Body of pancreas (tissue), 2 donors: ENCODE data around the gene CTRL. TPM values are rescaled to one million over a fixed set of nuclear protein-coding genes. Genes with fewer than 3 reads are reported as not detected.

Experiments used
- small RNA-seq: library from RNA; depleted of rRNA; stranded (forward); fragments of <200 nt; gene quantifications from one replicate; pipeline ENCODE3, GENCODE V24; 2016
- total RNA-seq, 2 donors: library from RNA; depleted of rRNA; stranded (reverse); fragments of >200 nt; gene quantifications; one replicate each; pipeline ENCODE4 v1.1.0, GENCODE V29; 2016

CTRL gene
- total RNA-seq, 2 donors from 2014 or later = 286 to 1,726 TPM

Small RNAs within 50 kb of the gene (small RNA-seq; reads per million reads assigned to genes)
- gene NRN1L = not detected

Other genes with a start within 250 kb of the CTRL start
- gene GFOD2, start 212.5 kb downstream of the CTRL start, total RNA-seq = 10 to 100 TPM; 15.8 to 18.1 TPM
- 1 to 10 TPM; 6.3 to 9.3 TPM for gene RANBP10, start 125.3 kb downstream of the CTRL start, total RNA-seq
- gene TSNAXIP1, start 125.0 kb downstream of the CTRL start, total RNA-seq = 1 to 10 TPM in 1 of 2 donors, not detected in 1; 1.6 TPM
- 10 to 100 TPM; 23.7 to 42.8 TPM for gene THAP11, start 89.5 kb downstream of the CTRL start, total RNA-seq
- gene NUTF2, start 84.9 kb downstream of the CTRL start, total RNA-seq = 10 to 100 TPM; 39.2 to 42.8 TPM
- gene CENPT, start 84.2 kb downstream of the CTRL start, total RNA-seq = 100 to 1,000 TPM in 1 of 2 donors, 10 to 100 TPM in 1; 57.1 to 122 TPM
- 10 to 100 TPM; 26.7 to 55.7 TPM for gene EDC4, start 58.8 kb downstream of the CTRL start, total RNA-seq
- gene NRN1L, start 47.0 kb downstream of the CTRL start, total RNA-seq = not detected
- gene PSKH1, start 38.6 kb downstream of the CTRL start, total RNA-seq = 10 to 100 TPM; 15.0 to 16.8 TPM
- gene PSMB10, start 5.0 kb upstream of the CTRL start, total RNA-seq = 10 to 100 TPM; 16.2 to 26.7 TPM
- gene LCAT, start 12.3 kb upstream of the CTRL start, total RNA-seq = 10 to 100 TPM in 1 of 2 donors, 1 to 10 TPM in 1; 7.5 to 17.8 TPM
- gene SLC12A4, start 36.8 kb upstream of the CTRL start, total RNA-seq = 10 to 100 TPM; 23.3 to 61.3 TPM
- not detected for gene DPEP3, start 48.6 kb upstream of the CTRL start, total RNA-seq
- 1 to 10 TPM in 1 of 2 donors, under 1 TPM in 1; 0.78 to 1.3 TPM for gene DPEP2, start 67.6 kb upstream of the CTRL start, total RNA-seq
- not detected for gene DPEP2NB, start 84.0 kb upstream of the CTRL start, total RNA-seq
- 10 to 100 TPM in 1 of 2 donors, 1 to 10 TPM in 1; 3.4 to 13.2 TPM for gene DDX28, start 91.4 kb upstream of the CTRL start, total RNA-seq
- 1 to 10 TPM; 3.1 to 3.6 TPM for gene DUS2, start 91.4 kb upstream of the CTRL start, total RNA-seq
- gene NFATC3, start 153.5 kb upstream of the CTRL start, total RNA-seq = 10 to 100 TPM; 15.5 to 19.5 TPM